NCI-H2107 treated with DMSO at 0.1 percent for 48 hours (cell line): Measurements from ENCODE around the gene DONSON.
"Not testable (repeated sequence)": the region's sequence is repeated elsewhere in the genome, so short reads cannot be mapped to it uniquely, and the experiment has no call there.

Experiments used
- DNase-seq: peaks from one replicate; lab custom pipeline; 2025; ENCODE audit not compliant: unreplicated experiment; lab: John Stamatoyannopoulos, UW

Gene DONSON

GRCh38 chr21:33588485-33589335 lies at the start of gene DONSON:
Gene DONSON (minus strand): TSS chr21:33588684. CDS start chr21:33588641, 43 bp downstream.
- DNase-seq = peak; percentile 62

- DNase-seq = no peak
These were observed 45.8 kb upstream of the DONSON start for GRCh38 chr21:33634254-33634653.

- not testable (repeated sequence) for DNase-seq
These were observed 37.7 kb upstream of the DONSON start for GRCh38 chr21:33626151-33626550.

- DNase-seq = no peak
These were observed 33.8 kb upstream of the DONSON start for GRCh38 chr21:33622253-33622652.

GRCh38 chr21:33619726-33620125 lies 31.2 kb upstream of the DONSON start:
- no peak for DNase-seq

GRCh38 chr21:33618407-33618806 lies 29.9 kb upstream of the DONSON start:
- DNase-seq = no peak

- DNase-seq = not testable (repeated sequence)
These were observed 29.1 kb upstream of the DONSON start for GRCh38 chr21:33617565-33617964.

- DNase-seq = no peak
These were observed 22.7 kb upstream of the DONSON start for GRCh38 chr21:33611006-33611744.

GRCh38 chr21:33608559-33608958 lies 20.1 kb upstream of the DONSON start:
- DNase-seq = no peak

- no peak for DNase-seq
These were observed 9.6 kb upstream of the DONSON start for GRCh38 chr21:33598051-33598450.

- DNase-seq = no peak
These were observed 546 bp downstream of the DONSON start for GRCh38 chr21:33587792-33588484.

- DNase-seq = no peak
These were observed 1.6 kb downstream of the DONSON start for GRCh38 chr21:33586927-33587326.

GRCh38 chr21:33584455-33584854 lies 4.0 kb downstream of the DONSON start:
- no peak for DNase-seq

GRCh38 chr21:33578959-33579542 lies 9.4 kb downstream of the DONSON start:
- DNase-seq = no peak

- DNase-seq = no peak
These were observed 10.3 kb downstream of the DONSON start for GRCh38 chr21:33578214-33578613.

- DNase-seq = not testable (repeated sequence)
These were observed 11.7 kb downstream of the DONSON start for GRCh38 chr21:33576741-33577141.

- DNase-seq = no peak
These were observed 16.1 kb downstream of the DONSON start for GRCh38 chr21:33572350-33572749.

GRCh38 chr21:33569991-33570390 lies 18.5 kb downstream of the DONSON start:
- no peak for DNase-seq

- DNase-seq = no peak
These were observed 20.0 kb downstream of the DONSON start for GRCh38 chr21:33568448-33568847.

GRCh38 chr21:33567914-33568313 lies 20.6 kb downstream of the DONSON start:
- no peak for DNase-seq

- no peak for DNase-seq
These were observed 22.0 kb downstream of the DONSON start for GRCh38 chr21:33566514-33566913.
